Loucy (cell line): ENCODE measurements around the gene PDYN.

Source experiments
- EZH2phosphoT487 ChIP-seq: fragments of 200-600 bp; IDR thresholded peaks from 2 replicates; pipeline ENCODE4 v1.6.1; 2018; ENCODE audit warnings: antibody characterized with exemption, mild to moderate bottlenecking, moderate library complexity, borderline replicate concordance
- TF ChIP-seq, protein P1 (sequence below): fragments of 200-600 bp; sonication (generic); conservative IDR thresholded peaks from 2 replicates; pipeline ENCODE4 v1.5.1; 2014; ENCODE audit warnings: mild to moderate bottlenecking, antibody characterized with exemption, low read length

DNA sequence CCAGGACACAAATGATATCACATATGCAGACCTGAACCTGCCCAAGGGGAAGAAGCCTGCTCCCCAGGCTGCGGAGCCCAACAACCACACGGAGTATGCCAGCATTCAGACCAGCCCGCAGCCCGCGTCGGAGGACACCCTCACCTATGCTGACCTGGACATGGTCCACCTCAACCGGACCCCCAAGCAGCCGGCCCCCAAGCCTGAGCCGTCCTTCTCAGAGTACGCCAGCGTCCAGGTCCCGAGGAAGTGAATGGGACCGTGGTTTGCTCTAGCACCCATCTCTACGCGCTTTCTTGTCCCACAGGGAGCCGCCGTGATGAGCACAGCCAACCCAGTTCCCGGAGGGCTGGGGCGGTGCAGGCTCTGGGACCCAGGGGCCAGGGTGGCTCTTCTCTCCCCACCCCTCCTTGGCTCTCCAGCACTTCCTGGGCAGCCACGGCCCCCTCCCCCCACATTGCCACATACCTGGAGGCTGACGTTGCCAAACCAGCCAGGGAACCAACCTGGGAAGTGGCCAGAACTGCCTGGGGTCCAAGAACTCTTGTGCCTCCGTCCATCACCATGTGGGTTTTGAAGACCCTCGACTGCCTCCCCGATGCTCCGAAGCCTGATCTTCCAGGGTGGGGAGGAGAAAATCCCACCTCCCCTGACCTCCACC, 56.4 kb downstream of the PDYN start:
- TF ChIP-seq, protein P1, sequence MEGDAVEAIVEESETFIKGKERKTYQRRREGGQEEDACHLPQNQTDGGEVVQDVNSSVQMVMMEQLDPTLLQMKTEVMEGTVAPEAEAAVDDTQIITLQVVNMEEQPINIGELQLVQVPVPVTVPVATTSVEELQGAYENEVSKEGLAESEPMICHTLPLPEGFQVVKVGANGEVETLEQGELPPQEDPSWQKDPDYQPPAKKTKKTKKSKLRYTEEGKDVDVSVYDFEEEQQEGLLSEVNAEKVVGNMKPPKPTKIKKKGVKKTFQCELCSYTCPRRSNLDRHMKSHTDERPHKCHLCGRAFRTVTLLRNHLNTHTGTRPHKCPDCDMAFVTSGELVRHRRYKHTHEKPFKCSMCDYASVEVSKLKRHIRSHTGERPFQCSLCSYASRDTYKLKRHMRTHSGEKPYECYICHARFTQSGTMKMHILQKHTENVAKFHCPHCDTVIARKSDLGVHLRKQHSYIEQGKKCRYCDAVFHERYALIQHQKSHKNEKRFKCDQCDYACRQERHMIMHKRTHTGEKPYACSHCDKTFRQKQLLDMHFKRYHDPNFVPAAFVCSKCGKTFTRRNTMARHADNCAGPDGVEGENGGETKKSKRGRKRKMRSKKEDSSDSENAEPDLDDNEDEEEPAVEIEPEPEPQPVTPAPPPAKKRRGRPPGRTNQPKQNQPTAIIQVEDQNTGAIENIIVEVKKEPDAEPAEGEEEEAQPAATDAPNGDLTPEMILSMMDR: no peak
- TF ChIP-seq EZH2phosphoT487: no peak
